BLaER1 treated with 17β-estradiol and CSF1 and Interleukin-3, amounts not matched to agents 10 nM and 100 nM (cell line): ENCODE data around the gene TBRG1.
"Not testable (repeated sequence)": the region's sequence is repeated elsewhere in the genome, so short reads cannot be mapped to it uniquely, and the experiment has no call there.

ENCODE experiments used
- H3K27ac ChIP-seq, 11 experiments: shearing (Covaris generic); formaldehyde crosslinking; 2 replicates each; pipeline ENCODE4 v1.8.1; 2022
- H3K27me3 ChIP-seq, 11 experiments: shearing (Covaris generic); formaldehyde crosslinking; 2 replicates each; pipeline ENCODE4 v1.8.1; 2022
- H3K36me3 ChIP-seq, 11 experiments: shearing (Covaris generic); formaldehyde crosslinking; 2 replicates each; pipeline ENCODE4 v1.8.1; 2022
- H3K4me1 ChIP-seq, 10 experiments: shearing (Covaris generic); formaldehyde crosslinking; 2 replicates each; pipeline ENCODE4 v1.8.1; 2022
- H3K4me2 ChIP-seq, 11 experiments: shearing (Covaris generic); formaldehyde crosslinking; 2 replicates each; pipeline ENCODE4 v1.8.1; 2022
- H3K4me3 ChIP-seq, 10 experiments: shearing (Covaris generic); formaldehyde crosslinking; 2 replicates each; pipeline ENCODE4 v1.8.1; 2022
- H3K9ac ChIP-seq, 11 experiments: shearing (Covaris generic); formaldehyde crosslinking; 2 replicates each; pipeline ENCODE4 v1.8.1; 2022
- H3K9me3 ChIP-seq, 11 experiments: shearing (Covaris generic); formaldehyde crosslinking; replicated peaks in 1 of 11; 2 replicates each; pipeline ENCODE4 v1.8.1; 2022
- H4K20me1 ChIP-seq, 11 experiments: shearing (Covaris generic); formaldehyde crosslinking; 2 replicates each; pipeline ENCODE4 v1.8.1; 2022
- Cebpa-rat ChIP-seq, 11 experiments: shearing (Covaris generic); IDR thresholded peaks; 2 replicates each; pipeline ENCODE4 v1.8.1; 2022

The TBRG1 gene

GRCh38 chr11:124591430-124591829 lies 31.2 kb upstream of the TBRG1 start:
- no peak for TF ChIP-seq Cebpa-rat (IDR thresholded peaks at IDR 0.05)
- Histone ChIP-seq H3K9me3 (no peaks in the 10 kb centered on the region), H3K4me2 (no peak overlapping the region), H3K27me3 (no peaks in the 10 kb centered on the region), H3K4me1 (no peaks in the 10 kb centered on the region), H3K4me3 (no peak overlapping the region), H3K36me3 (no peaks in the 10 kb centered on the region), H4K20me1 (no peaks in the 10 kb centered on the region), H3K9ac (no peak overlapping the region), H3K27ac (no peak overlapping the region)

- no peak for TF ChIP-seq Cebpa-rat (IDR thresholded peaks at IDR 0.05)
- H3K27me3 ChIP-seq: no peaks in the 10 kb centered on the region
These were observed 30.0 kb upstream of the TBRG1 start for GRCh38 chr11:124592627-124593026.

GRCh38 chr11:124595302-124595701 lies 27.4 kb upstream of the TBRG1 start:
- no peak overlapping the region for H3K4me2 ChIP-seq
- H3K4me3 ChIP-seq: no peak overlapping the region
- H3K27me3 ChIP-seq: no peaks in the 10 kb centered on the region
- H4K20me1 ChIP-seq: no peaks in the 10 kb centered on the region
- no peak overlapping the region for H3K9ac ChIP-seq
- H3K4me1 ChIP-seq: no peaks in the 10 kb centered on the region
- no peaks in the 10 kb centered on the region for H3K36me3 ChIP-seq
- no peaks in the 10 kb centered on the region for H3K9me3 ChIP-seq
- no peak overlapping the region for H3K27ac ChIP-seq
- TF ChIP-seq Cebpa-rat (IDR thresholded peaks at IDR 0.05): no peak

More at GRCh38 chr11:124592627-124593026, 30.0 kb upstream of the TBRG1 start:
- Histone ChIP-seq H3K9me3 (no peaks in the 10 kb centered on the region), H3K4me1 (no peaks in the 10 kb centered on the region), H3K36me3 (no peaks in the 10 kb centered on the region), H3K9ac (no peak overlapping the region), H3K27ac (no peak overlapping the region), H4K20me1 (no peaks in the 10 kb centered on the region), H3K4me3 (no peak overlapping the region), H3K4me2 (no peak overlapping the region)

GRCh38 chr11:124597626-124598025 lies 25.0 kb upstream of the TBRG1 start:
- H3K36me3 ChIP-seq: no peaks in the 10 kb centered on the region
- 0 out of 22 replicates have a peak, but pooled peaks of 1 of the 11 experiments have one; percentile 19 for TF ChIP-seq Cebpa-rat (IDR thresholded peaks at IDR 0.05)
- H3K27ac ChIP-seq: no peak overlapping the region
- H3K4me1 ChIP-seq: no peaks in the 10 kb centered on the region
- H3K4me2 ChIP-seq: no peak overlapping the region
- no peak overlapping the region for H3K9ac ChIP-seq
- H4K20me1 ChIP-seq: no peaks in the 10 kb centered on the region
- no peaks in the 10 kb centered on the region for H3K27me3 ChIP-seq
- no peak overlapping the region for H3K4me3 ChIP-seq
- no peaks in the 10 kb centered on the region for H3K9me3 ChIP-seq

- H3K9me3 ChIP-seq: no peaks in the 10 kb centered on the region
- H4K20me1 ChIP-seq: no peaks in the 10 kb centered on the region
- no peaks in the 10 kb centered on the region for H3K36me3 ChIP-seq
- TF ChIP-seq Cebpa-rat (IDR thresholded peaks at IDR 0.05): no peak
- H3K27ac ChIP-seq: no peak overlapping the region
- H3K9ac ChIP-seq: no peak overlapping the region
- no peak overlapping the region for H3K4me2 ChIP-seq
- no peak overlapping the region for H3K4me3 ChIP-seq
- peaks cover 2 to 9% (median 4%) of the 10 kb centered on the region in 10 experiments; a peak in 17 of 20 replicates for H3K4me1 ChIP-seq
- H3K27me3 ChIP-seq: no peaks in the 10 kb centered on the region
These were observed 21.9 kb upstream of the TBRG1 start for GRCh38 chr11:124600621-124601320.

- Histone ChIP-seq H3K4me1 (peaks cover 4 to 15% (median 7%) of the 10 kb centered on the region in 10 experiments; a peak in 17 of 20 replicates), H4K20me1 (no peaks in the 10 kb centered on the region), H3K9ac (no peak overlapping the region), H3K4me2 (no peak overlapping the region), H3K27me3 (no peaks in the 10 kb centered on the region), H3K27ac (no peak overlapping the region), H3K36me3 (no peaks in the 10 kb centered on the region), H3K4me3 (no peak overlapping the region), H3K9me3 (no peaks in the 10 kb centered on the region)
- no peak for TF ChIP-seq Cebpa-rat (IDR thresholded peaks at IDR 0.05)
These were observed 20.5 kb upstream of the TBRG1 start for GRCh38 chr11:124602193-124602592.

- H3K27ac ChIP-seq, H3K4me3 ChIP-seq, H3K36me3 ChIP-seq, H3K9ac ChIP-seq, H4K20me1 ChIP-seq, H3K4me2 ChIP-seq, H3K27me3 ChIP-seq, H3K9me3 ChIP-seq: not testable (repeated sequence)
- peaks cover 4 to 15% (median 7%) of the 10 kb centered on the region in 10 experiments; a peak in 17 of 20 replicates for H3K4me1 ChIP-seq
These were observed 19.9 kb upstream of the TBRG1 start for GRCh38 chr11:124602723-124603122.

- Histone ChIP-seq H3K9ac (no peak overlapping the region), H3K36me3 (no peaks in the 10 kb centered on the region), H3K27ac (peak overlapping the region in 1 of 11 experiments; percentile 19; a peak in 1 of 22 replicates), H3K27me3 (no peaks in the 10 kb centered on the region), H3K4me3 (no peak overlapping the region), H3K4me2 (peak overlapping the region in 8 of 11 experiments; percentile 10 to 79 (median 40); a peak in 13 of 22 replicates), H4K20me1 (no peaks in the 10 kb centered on the region), H3K9me3 (no peaks in the 10 kb centered on the region), H3K4me1 (peaks cover 4 to 15% (median 7%) of the 10 kb centered on the region in 10 experiments; a peak in 17 of 20 replicates)
- no peak for TF ChIP-seq Cebpa-rat (IDR thresholded peaks at IDR 0.05)
These were observed 16.9 kb upstream of the TBRG1 start for GRCh38 chr11:124605719-124606118.

GRCh38 chr11:124608147-124608546 lies 14.5 kb upstream of the TBRG1 start:
- H3K36me3 ChIP-seq: no peaks in the 10 kb centered on the region
- no peaks in the 10 kb centered on the region for H3K27me3 ChIP-seq
- no peaks in the 10 kb centered on the region for H3K9me3 ChIP-seq
- peaks cover 23 to 31% (median 26%) of the 10 kb centered on the region in 10 experiments for H3K4me1 ChIP-seq
- H3K4me2 ChIP-seq: no peak overlapping the region
- H3K9ac ChIP-seq: no peak overlapping the region
- TF ChIP-seq Cebpa-rat (IDR thresholded peaks at IDR 0.05): no peak
- H4K20me1 ChIP-seq: no peaks in the 10 kb centered on the region
- H3K27ac ChIP-seq: no peak overlapping the region
- H3K4me3 ChIP-seq: no peak overlapping the region

- Histone ChIP-seq H3K4me2 (no peak overlapping the region), H3K9me3 (no peaks in the 10 kb centered on the region), H3K9ac (no peak overlapping the region), H3K4me1 (peaks cover 20 to 38% (median 34%) of the 10 kb centered on the region in 10 experiments), H3K27me3 (no peaks in the 10 kb centered on the region), H3K27ac (no peak overlapping the region), H4K20me1 (no peaks in the 10 kb centered on the region), H3K36me3 (no peaks in the 10 kb centered on the region), H3K4me3 (no peak overlapping the region)
- no peak for TF ChIP-seq Cebpa-rat (IDR thresholded peaks at IDR 0.05)
These were observed 12.4 kb upstream of the TBRG1 start for GRCh38 chr11:124610295-124610694.
